Stimulated activated CD8-positive, alpha-beta memory T cell treated with anti-CD3 and anti-CD28 coated beads, Interleukin-2, amount 100 ng/mL, for 48 hours (primary cell): ENCODE results near the gene CD8B.
A peak's percentile ranks its signal among the peaks of the same experiment; 100 is the strongest.
"Not testable (repeated sequence)": the region's sequence is repeated elsewhere in the genome, so short reads cannot be mapped to it uniquely, and the experiment has no call there.

Experiments
- DNase-seq, 2 donors: peaks; one replicate each; pipeline ENCODE4 v3.0.0-alpha.2; 2020; ENCODE audit warnings: low read depth in 2 of 2

Gene CD8B

DNA sequence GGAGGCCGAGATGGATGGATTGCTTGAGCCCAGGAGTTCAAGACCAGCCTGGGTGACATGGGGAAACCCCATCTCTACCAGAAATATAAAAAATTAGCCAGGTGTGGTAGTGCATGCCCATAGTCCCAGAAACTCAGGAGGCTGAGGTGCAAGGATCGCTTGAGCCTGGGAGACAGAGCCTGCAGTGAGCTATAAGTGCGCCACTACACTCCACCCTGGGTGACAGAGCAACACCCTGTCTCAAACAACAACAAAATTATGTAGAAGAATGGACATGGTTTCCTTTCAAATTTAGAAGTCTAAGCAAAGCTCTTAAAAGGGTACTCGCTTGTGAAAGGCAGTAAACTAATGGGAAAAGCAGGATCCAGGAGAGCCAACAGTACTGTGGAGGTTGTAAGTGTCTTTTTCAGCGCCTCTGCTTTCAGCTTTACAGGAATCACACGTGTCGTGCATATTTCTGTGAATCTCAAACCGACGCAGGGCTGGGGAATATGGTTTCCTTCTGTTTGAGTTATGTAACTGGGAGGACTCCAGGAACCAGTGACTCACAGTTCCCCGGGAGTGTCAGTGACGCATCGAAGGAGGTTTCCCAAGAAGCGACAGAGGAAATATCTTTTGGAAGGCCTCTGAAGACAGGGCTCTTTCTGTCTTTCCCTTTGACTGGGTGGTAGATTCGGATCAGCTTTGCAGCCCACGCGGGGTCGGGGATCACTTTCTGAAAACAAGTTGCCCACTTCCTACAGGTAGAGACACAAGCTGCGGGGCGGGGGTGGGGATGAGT is 24.6 kb downstream of the CD8B start:
- peak in 1 of 2 donors; percentile 57 for DNase-seq

DNA sequence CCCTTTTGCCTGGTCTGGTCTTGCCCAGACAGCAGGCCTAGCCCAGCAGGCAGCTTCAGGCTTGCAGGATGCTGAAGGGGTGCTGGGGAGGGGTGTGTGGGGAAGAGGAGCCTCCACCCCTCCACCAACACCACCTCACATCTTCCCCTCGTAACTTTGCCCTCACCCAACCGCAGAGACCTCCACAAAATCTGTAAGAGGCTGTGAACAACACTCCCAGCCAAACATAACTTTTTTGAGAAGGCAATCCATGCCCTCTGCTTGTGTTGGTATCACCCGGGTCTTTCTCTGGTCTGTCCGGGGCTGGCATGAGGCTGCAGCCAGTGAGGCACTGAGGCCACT is 26.2 kb downstream of the CD8B start:
- not testable (repeated sequence) for DNase-seq

DNA sequence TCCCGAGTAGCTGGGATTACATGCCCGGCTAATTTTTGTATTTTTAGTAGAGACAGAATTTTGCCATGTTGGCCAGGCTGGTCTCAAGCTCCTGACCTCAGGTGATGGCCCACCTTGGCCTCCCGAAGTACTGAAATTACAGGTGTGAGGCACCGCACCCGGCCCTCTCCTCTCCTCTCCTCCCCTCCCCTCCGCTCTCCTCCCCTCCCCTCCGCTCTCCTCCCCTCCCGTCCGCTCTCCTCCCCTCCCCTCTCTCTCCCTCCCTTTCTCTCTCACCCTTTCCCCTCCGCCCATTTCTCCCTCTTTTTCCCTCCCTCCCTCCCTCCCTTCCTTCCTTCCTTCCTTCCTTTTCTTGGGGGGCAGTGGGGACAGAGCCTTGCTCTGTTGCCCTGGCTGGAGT is 28.4 kb downstream of the CD8B start:
- DNase-seq: no peak

DNA sequence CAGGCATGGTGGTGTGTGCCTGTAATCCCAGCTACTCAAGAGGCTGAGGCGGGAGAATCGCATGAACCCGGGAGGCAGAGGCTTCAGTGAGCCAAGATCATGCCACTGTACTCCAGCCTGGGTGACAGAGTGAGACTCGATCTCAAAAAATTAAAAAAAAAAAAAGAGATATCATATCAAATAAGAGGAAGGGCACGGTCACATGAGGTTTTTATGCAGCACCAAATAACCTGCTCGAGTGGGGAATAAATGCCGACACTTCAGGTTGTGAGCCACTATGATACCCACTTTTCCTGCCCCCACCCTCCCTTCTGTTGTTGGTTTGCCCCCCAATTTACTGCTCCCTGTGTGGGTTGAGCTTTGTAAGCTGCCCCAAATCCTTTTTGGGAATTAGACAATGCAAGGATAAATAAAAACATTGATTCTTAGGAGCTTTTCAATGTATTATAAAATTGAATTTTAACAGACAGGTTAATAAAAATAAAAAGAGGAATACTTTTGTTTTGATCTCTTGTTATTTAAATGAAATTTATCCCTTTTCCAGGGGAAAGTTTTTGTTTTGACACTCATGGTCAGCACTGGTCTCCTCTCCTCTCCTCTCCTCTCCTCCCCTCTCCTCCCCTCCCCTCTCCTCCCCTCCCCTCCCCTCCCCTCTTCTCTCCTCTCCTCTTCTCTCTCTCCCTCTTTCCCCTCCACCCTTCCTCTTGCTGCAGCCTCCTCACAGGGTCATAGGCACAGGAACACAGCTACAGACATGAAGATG is 29.2 kb downstream of the CD8B start:
- no peak for DNase-seq

DNA sequence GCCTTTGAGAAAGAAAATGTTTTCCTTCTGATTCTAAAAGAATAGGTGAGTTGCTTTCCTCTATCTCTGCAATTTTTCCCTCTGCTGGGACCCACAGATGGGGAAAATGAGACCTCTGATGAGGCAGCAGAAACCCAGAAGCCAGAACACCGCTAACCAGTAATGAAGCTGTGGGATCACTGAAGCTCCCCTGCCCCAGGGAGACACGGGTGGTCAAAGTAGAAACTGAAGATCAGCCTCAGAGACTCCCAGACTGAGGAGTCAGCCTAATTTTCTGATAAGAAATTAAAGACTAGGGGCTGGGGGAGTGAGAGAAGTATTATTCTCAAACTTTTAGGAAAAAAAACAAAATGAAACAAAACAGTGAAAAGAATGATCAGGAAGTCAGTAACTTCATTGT is 30.1 kb downstream of the CD8B start:
- no peak for DNase-seq

DNA sequence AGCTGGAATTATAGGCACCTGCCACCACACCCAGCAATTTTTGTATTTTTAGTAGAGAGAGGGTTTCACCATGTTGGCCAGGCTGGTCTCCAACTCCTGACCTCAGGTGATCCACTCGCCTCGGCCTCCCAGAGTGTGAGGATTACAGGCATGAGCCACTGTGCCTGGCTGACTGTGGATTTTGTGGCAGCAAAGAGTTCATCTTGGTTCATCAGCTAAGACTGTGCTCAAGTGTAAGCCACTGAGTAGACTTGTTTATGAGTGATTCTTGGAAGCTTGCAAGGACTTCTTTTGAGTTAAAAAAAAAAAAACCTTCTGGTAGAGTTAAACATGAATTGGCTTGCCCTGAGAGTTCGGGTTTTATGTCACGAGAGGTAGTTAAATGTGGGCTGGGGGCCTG is 34.7 kb downstream of the CD8B start:
- no peak for DNase-seq

DNA sequence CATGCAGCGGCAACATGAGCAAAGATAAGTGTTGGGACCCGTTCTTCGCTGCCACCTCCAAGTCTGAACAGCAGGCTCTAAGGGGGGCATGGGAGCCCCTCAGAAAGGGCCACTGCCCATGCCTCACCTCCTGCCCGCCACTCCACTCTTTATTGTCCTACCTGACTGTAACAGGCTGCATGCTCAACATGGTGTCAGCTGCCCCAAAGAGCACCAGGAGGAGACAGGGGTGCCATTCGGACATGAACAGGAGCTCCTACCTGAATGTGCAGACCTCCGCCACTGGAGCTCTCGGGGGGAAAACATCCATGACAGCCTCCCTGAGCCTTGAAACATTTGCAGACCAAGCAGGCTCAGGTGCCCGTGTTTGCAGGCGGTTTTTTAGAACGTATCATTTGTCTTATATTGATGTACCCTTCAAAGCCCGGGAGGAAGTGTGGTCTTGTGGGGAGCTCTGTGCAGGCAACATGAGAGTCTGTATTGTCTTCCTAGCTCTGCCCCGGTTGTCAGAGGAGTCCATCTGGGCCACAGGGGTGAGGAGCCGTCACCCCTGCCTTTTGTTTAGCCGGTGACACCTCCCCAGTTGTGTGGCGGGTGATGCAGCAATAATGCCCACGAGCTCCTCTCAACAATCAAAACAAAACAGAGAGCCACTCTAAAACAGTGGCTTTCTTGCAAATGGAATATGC is 35.8 kb downstream of the CD8B start:
- DNase-seq: no peak

DNA sequence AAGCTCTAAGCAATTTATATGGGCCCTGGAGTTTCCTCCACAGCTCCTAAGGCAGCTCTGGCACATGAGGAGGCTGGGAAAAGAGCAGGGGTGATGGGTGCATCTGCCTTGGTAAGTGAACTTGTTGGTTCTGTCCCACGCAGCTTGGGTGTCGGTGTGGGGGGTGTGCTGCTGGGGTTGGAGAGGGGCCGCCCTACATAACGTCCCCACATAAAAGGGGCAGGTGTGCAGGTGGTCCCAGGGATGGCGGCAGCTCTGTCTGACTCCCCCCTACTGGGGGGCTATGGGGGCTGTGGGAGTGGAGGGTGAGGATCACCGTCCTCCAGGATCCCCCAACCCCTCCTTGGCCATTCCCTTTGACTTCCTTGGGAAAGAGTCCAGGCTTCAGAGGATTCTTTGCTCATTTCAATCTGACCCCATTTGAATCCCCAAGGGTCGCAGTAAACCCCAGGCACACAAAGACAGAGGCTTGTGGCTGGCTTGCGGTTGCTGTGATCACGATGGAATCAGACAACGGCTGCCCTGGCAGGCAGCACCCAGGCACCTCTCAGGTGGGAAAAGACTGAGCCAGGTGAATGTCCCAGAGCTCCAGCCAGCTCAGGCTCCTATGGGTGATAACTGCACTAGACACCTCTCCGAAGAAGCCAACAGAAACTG is 36.5 kb downstream of the CD8B start:
- DNase-seq: no peak

DNA sequence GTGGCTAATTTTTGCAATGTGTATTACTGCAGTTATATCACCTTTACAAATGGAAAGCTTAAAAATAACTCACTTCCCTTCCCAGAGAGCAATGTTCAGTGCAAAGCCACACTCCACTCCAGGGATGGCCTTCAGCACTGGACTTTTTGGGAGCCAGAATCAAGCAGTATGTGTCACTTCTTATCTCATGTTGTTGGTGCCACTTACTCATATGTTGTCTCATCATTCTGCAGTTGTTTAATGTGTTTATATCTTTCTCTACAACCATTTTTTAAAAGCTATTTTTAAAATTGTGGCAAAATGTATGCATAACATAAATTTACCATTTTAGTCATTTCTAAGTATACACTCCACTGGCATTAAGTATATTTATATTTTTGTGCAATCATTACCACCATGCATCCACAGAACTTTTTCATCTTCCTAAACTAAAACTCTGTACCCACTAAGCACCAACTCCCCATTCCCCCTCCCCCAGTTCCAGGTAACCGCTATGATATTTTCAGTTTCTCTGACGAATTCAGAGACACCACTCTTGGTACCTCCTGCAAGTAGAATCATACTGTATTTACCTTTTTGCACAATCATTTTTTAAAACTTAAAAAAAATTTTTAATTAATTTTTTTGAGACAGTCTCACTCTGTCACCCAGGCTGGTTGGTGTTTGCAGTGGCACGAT is 38.9 kb downstream of the CD8B start:
- DNase-seq: no peak

DNA sequence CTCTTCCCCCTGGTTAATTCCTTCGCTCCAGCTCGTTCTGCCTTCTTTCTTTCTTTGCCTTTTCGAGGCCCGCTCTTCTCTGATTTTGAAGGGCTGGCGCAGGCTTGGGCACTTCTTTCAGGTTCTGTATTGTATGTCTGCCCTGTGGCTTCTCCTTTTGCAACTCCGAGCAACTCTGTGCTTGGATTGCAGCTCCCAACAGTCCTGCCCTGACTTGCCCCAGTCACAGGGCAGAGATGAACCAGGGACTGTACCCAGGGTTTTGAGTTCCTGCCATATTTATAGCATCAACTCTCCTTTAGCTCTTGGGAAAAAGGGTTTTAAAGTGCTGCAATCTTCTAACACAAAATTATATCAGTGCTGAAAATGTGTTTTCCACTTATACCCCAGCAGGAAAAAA is 39.8 kb downstream of the CD8B start:
- no peak for DNase-seq

DNA sequence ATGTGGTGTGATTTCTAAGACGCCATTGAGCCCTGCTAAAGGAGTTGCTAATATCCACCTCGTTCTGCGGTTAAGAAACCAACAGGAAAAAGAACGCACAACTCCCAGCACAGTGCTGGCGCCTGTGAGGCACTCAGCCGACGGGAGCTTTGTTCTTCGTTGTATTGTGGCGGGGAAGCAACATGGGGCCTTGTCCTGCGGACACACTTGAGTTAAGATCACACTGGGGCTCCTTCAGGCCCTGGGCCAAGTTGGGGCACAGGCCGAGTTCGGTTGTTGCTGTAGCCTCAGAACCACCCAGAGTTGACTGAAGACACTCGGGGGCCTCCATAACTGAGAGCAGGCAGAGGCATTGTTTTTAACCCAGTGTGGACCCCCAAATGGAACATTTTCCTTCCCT is 40.4 kb downstream of the CD8B start:
- no peak for DNase-seq

DNA sequence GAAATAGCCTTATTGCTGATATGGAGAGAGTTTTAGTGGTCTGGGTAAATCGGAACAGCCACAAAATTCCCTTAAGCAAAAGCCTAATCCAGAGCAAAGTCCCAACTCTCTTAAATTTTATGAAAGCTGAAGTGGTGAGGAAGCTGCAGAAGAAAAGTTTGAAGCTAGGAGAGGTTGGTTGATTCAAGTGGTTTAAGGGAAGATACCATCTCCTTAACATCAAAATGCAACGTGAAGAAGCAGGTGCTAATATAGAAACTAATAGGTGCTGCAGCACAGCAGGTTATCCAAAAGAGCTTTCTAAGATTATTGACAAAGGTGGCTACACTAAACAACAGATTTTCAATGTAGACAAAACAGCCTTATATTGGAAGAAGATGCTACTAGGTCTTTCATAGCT is 42.7 kb downstream of the CD8B start:
- DNase-seq: no peak

DNA sequence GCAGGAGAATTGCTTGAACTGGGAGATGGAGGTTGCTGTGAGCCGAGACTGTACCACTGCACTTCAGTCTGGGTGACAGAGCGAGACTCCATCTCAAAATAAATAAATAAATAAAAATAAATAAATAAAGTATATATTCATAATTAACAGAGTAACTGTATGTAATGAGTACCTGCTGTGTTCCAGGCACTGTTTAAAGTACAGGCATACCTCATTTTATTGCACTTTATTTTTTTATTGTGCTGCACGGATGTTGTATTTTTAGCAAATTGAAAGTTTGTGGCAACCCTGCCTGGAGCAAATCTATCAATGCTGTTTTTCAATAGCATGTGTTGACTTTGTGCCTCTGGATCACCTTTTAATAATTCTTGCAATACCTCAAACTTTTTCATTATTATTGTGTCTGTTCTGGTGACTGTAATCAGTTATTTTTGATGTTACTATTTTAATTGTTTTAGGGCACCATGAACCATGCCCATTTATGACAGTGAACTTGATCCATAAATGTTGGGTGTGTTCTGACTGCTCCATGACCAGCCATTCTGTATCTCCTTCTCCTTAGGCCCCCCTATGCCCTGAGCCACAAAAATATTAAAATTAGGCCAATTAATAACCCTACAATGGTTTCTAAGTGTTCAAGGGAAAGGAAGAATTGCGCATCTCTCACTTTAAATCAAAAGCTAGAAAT is 43.4 kb downstream of the CD8B start:
- DNase-seq: no peak

DNA sequence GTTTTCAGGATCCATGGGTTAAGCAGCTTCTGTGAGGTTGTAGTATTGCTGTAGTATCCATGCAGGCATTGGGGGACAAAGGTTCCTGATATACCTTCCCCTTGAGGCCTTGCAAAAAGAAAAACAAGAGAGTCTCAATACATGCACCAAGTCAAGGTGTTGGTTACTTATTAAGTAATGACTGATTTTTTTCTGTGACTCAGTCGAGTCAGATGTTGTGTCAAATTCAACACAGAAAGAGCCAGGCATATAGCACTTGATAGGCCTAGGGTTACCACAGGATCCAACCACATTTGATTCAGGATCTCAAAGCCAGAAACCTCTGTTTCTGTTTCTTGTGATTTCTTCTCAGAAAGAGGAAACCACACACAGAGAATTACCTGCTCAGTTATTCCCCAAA is 46.1 kb downstream of the CD8B start:
- DNase-seq: no peak

DNA sequence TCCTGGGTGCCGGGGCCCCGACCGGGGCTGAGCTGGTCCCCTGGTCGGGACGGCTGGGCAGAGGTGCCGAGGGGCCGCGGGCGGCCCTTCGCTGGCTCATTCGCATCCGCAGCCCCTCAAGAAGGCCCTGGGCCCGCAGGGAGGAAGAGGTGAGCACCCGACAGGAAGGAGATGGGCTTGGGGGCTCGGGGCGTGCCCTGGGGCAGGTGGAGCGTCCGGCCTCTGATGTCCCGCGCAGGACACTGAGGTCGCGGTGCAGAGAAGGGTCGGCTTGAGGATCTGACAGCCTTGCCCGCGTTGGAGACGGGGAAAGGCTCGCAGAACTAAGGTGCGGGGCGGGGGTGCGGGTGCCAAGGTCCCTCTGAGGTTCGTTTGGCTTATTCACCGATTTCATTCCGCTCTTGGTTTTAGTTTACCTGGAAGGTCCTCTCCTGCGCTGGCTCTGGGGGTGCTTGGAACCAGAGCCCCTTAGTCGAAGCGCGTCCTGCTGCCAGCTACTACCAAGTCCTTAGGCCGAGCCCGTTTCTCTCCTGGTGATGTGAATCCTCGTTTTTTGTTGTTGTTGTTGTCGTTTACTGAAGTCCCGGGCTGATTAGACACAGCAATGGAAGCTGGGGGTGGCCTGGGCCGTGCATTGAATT is 52.1 kb downstream of the CD8B start:
- no peak for DNase-seq

DNA sequence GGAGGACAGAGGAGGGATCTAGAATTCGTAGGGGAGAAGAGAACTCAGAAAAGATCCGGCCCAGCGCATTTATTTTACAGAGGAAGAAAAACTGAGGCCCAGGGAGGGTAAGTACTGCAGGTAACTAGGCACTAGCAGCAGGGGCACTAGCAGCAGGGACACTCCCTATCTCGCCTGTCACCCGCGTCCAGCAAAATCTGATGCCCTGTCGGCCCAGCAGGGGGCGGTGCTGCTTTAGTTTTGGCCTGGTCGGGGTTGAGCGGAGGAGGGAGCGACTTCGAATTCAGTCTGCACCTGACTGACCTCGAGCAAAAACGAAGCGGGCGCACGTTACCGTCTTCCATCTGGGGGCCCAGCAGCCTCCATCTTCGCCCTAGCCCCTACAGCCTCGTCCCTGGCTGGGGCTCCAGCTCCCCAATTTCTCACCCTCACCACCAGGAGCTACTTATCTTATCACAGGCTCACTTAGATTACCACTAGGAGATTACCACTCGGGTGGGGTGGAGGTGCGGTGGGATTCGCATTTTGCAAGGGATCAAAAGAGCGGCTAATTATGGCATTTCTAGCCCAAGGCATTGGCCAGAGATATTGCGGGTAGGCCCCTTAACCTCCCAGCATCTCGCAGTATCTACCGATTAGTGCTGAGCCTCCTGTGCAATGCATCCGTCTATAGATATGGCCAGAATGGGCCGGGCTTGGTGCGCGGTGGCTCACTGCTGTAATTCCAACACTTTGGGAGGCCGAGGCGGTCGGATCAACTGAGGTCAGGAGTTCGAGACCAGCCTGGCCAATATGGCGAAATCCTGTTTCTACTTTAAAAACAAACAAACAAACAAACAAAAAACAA is 53.1 kb downstream of the CD8B start:
- DNase-seq: peak; percentile 91 to 94

DNA sequence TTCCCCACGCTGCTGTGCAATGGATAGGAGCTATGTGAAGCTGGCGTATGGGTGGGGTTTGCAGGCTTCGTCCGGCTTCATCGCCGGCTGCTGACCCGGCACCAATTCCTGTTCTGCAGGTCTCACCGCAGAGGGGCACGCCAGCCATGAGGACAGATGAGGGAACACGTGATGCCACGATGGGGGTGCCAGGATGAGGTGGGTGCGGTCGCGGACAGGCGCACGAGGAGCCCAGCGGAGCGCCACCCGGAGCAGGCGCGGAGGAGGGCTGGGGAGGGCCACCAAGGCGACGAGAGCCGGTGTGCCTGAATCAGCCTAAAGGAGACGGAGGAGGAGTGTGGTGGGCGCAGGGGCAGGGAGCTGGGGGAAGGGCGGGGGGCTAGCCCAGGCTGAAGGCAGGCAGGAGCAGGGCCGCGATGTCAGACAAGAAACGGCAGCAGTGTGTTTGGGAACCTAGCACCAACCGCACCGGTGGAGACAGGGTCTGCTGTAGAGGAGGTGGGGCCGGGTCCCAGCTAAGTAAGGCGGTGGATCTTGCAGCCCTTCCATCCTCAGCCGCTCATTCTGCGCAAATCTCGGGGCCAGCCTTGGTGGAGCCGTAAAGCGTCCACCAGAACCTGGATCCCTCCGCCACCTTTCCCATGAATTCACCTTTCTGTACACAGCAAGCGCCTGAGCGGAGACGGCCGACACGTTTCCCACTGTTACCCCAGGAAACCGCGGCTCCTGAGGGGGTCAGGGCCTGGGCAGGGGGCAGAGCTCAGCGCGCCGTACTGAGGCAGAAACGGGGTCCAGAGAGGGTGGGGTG is 54.0 kb downstream of the CD8B start:
- peak; percentile 68 to 74 for DNase-seq

DNA sequence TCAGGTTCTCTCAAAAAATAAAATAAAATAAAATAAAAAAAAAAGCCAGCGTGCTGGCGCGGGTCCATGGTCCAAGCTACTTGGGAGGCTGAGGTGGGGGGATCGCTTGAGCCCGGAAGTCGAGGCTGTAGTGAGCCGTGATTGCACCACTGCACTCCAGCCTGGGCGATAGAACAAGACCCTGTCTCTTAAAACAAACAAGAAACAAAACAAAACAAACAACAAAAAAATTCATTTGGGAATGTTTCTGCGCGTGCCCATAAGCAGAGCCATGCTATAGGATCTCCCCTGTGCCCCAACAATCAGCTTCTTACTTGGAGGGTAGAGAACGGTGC is 54.6 kb downstream of the CD8B start:
- DNase-seq: no peak
